HG02885 (cell line): Measurements from ENCODE around the gene ZBTB32.
"Not testable (repeated sequence)": the region's sequence is repeated elsewhere in the genome, so short reads cannot be mapped to it uniquely, and the experiment has no call there.

Experiments
- ATAC-seq: cut with Tn5 transposase; IDR thresholded peaks from one replicate; pipeline ENCODE4 v1.9.1; 2021; ENCODE audit warnings: mild to moderate bottlenecking; ENCODE audit not compliant: unreplicated experiment, poor library complexity

The ZBTB32 gene

GRCh38 chr19:35718345-35719041, 14.1 kb downstream of the ZBTB32 start:
- peak; percentile 8 for ATAC-seq

DNA sequence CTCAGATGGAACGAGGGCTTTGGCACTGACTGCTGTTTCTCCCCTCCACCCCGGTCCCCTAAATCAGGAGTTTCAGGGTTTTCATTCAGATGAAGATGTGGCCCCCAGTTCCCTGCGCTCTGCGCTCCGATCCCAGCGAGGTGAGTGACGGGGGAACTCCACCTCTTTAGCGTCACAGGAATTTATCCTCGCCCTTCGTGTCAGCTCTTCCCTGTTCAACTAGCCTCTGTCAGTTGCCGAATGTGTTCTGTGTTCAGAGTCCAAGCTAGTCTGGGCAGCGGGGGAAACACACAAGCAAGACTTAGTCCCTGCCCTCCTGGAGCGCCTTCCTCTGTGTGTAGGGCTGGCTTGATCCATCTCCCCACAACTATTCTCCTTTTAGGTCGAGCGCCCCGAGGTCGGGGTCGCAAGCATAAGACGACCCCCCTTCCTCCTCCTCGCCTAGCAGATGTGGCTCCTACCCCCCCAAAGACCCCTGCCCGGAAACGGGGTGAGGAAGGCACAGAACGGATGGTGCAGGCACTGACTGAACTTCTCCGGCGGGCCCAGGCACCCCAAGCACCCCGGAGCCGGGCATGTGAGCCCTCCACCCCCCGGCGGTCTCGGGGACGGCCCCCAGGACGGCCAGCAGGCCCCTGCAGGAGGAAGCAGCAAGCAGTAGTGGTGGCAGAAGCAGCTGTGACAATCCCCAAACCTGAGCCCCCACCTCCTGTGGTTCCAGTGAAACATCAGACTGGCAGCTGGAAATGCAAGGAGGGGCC, 15.2 kb downstream of the ZBTB32 start:
- ATAC-seq, result no peak

- ATAC-seq, result no peak
Measured at GRCh38 chr19:35720163-35720524, 15.8 kb downstream of the ZBTB32 start.

GRCh38 chr19:35720648-35721047, 16.3 kb downstream of the ZBTB32 start:
- no peak for ATAC-seq

DNA sequence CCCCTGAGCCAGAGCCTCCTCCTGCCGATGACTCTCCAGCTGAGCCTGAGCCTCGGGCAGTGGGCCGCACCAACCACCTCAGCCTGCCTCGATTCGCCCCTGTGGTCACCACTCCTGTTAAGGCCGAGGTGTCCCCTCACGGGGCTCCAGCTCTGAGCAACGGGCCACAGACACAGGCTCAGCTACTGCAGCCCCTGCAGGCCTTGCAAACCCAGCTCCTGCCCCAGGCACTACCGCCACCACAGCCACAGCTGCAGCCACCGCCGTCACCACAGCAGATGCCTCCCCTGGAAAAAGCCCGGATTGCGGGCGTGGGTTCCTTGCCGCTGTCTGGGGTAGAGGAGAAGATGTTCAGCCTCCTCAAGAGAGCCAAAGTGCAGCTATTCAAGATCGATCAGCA, 17.0 kb downstream of the ZBTB32 start:
- ATAC-seq, result no peak

DNA sequence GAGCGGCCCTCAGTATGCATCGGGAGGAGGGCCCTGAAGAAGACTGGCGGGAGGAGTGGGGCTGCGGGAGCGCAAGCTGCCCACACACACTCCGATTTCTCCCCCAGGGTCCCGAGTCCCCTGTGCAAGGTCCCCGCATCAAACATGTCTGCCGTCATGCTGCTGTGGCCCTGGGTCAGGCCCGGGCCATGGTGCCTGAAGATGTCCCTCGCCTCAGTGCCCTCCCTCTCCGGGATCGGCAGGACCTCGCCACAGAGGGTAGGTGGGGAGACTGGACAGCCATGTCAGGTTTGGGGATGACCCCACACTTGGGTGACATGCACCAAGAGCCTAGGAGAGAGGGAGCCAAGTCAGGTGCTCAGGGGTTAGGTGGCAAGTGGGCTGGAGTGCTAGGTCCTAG, 18.1 kb downstream of the ZBTB32 start:
- ATAC-seq, result no peak

- ATAC-seq, result no peak
Measured at GRCh38 chr19:35722897-35723296, 18.5 kb downstream of the ZBTB32 start.

- ATAC-seq, result no peak
Measured at GRCh38 chr19:35723671-35724070, 19.3 kb downstream of the ZBTB32 start.

GRCh38 chr19:35724132-35724531, 19.8 kb downstream of the ZBTB32 start:
- ATAC-seq, result not testable (repeated sequence)

GRCh38 chr19:35724560-35724959, 20.2 kb downstream of the ZBTB32 start:
- no peak for ATAC-seq

DNA sequence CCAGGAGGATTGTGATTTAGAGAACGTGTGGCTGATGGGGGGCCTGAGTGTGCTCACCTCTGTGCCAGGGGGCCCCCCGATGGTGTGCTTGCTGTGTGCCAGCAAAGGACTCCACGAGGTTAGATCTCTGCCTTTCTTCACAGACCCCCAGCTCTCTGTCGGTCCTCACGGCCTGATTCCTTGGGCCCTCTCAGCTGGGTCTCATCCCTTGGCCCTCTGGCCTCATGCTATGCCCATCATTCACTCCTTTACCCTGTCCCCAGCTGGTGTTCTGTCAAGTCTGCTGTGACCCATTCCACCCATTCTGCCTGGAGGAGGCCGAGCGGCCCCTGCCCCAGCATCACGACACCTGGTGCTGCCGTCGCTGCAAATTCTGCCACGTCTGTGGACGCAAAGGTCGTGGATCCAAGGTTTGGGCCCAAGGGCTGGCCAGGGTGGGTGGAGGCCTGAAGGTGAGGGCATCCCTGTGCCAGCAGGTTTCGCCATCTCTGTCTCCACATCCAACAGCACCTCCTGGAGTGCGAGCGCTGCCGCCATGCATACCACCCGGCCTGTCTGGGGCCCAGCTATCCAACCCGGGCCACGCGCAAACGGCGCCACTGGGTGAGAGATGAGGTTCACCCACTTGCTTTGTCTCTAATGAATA, 21.0 kb downstream of the ZBTB32 start:
- no peak for ATAC-seq

DNA sequence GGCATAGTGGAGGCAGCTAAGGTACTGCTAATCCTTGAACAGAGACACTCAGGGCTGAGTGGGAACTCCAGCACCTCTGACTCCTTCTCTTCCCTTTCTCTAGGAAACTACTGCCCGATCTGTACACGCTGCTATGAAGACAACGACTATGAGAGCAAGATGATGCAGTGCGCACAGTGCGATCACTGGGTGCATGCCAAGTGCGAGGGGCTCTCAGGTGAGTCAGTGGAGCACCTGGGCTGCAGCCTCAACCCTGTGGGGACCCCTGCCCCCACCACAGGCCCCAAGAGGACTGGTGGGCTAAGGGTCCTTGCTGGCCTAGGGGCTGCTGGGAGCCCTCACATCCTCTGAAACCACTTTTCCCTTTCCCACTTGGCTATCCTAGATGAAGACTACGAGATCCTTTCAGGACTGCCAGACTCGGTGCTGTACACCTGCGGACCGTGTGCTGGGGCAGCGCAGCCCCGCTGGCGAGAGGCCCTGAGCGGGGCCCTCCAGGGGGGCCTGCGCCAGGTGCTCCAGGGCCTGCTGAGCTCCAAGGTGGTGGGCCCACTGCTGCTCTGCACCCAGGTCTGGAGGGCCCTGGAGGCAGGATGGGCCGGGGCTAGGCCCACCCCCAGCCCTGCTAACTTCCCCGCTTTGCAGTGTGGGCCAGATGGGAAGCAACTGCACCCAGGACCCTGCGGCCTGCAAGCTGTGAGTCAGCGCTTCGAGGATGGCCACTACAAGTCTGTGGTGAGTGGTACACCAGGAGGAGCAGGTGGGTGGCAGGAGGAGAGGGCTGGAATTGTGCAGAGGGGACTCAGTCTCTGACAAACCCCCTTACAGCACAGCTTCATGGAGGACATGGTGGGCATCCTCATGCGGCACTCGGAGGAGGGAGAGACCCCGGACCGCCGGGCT, 22.9 kb downstream of the ZBTB32 start:
- ATAC-seq, result no peak

- no peak for ATAC-seq
Measured at GRCh38 chr19:35727956-35728706, 23.8 kb downstream of the ZBTB32 start.

DNA sequence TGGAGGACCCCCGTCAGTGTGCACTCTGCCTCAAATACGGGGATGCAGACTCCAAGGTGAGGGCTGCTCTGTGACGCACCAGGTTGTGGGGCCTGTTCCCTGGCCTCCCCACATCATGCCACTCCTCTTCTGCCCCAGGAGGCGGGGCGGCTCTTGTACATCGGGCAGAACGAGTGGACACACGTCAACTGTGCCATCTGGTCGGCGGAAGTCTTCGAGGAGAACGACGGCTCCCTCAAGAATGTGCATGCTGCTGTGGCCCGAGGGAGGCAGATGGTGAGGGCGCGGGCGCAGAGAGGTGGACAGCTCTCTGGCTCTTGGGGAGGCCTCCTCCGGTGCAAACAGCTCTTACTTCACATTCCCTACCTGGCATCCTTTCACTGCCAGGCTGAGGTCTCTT, 24.7 kb downstream of the ZBTB32 start:
- ATAC-seq, result no peak

DNA sequence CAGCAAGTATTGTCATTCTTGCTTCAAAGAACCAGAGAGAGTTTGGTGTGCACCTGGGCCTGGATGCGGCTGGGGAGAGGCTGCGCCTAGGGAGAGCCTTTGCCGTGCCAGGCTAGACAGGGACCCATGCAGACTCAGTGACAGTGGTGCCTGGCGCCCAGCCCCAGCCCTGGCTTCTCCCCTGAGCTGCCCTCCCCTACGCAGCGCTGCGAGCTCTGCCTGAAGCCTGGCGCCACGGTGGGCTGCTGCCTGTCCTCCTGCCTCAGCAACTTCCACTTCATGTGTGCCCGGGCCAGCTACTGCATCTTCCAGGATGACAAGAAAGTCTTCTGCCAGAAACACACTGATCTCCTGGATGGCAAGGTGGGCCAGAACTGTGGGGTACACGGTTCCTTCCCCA, 25.4 kb downstream of the ZBTB32 start:
- no peak for ATAC-seq

GRCh38 chr19:35730326-35730725, 26.0 kb downstream of the ZBTB32 start:
- ATAC-seq, result no peak

- no peak for ATAC-seq
Measured at GRCh38 chr19:35731353-35731752, 27.0 kb downstream of the ZBTB32 start.

DNA sequence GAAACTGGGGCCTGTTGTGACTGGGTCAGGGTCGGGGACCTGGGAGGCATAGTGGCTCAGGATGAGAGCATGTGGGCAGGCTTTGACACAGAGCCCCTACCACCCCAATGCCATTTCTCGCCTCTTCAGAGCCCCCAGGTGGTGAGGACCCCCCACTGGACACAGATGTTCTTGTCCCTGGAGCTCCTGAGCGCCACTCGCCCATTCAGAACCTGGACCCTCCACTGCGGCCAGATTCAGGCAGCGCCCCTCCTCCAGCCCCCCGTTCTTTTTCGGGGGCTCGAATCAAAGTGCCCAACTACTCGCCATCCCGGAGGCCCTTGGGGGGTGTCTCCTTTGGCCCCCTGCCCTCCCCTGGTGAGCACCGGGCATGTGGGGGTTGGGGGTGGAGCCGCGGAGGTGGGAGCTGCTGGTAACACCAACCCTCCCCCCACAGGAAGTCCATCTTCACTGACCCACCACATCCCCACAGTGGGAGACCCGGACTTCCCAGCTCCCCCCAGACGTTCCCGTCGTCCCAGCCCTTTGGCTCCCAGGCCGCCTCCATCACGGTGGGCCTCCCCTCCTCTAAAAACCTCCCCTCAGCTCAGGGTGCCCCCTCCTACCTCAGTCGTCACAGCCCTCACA, 27.5 kb downstream of the ZBTB32 start:
- ATAC-seq, result no peak

DNA sequence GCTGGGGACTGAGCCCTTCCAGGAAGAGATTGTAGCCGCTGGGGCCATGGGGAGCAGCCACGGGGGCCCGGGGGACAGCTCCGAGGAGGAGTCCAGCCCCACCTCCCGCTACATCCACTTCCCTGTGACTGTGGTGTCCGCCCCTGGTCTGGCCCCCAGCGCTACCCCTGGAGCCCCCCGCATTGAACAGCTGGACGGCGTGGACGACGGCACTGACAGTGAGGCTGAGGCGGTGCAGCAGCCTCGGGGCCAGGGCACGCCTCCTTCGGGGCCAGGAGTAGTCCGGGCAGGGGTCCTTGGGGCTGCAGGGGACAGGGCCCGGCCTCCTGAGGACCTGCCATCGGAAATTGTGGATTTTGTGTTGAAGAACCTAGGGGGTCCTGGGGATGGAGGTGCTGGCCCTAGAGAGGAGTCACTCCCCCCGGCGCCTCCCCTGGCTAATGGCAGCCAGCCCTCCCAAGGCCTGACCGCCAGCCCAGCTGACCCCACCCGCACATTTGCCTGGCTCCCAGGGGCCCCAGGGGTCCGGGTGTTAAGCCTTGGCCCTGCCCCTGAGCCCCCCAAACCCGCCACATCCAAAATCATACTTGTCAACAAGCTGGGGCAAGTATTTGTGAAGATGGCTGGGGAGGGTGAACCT, 28.3 kb downstream of the ZBTB32 start:
- no peak for ATAC-seq
